GM23338 (cell line): Measurements from ENCODE around the gene GNAT1. TPM values are rescaled to one million over a fixed set of nuclear protein-coding genes. Genes with fewer than 3 reads are reported as not detected.

Experiments used
- ATAC-seq: fragments of 200-7000 bp; cut with Tn5 transposase; 3 replicates; pipeline ENCODE4 v1.9.1; 2020
- DNase-seq: peaks from one replicate; pipeline ENCODE4 v3.0.0-alpha.2; 2015; ENCODE audit warnings: low spot score
- H2AFZ ChIP-seq: fragments of 200-600 bp; sonication (generic); 2 replicates; pipeline ENCODE4 v1.8.0; 2016; ENCODE audit warnings: antibody characterized with exemption, mild to moderate bottlenecking, moderate library complexity
- H3F3A ChIP-seq: fragments of 200-600 bp; sonication (generic); replicated peaks from 2 replicates; pipeline ENCODE4 v1.8.0; 2017; ENCODE audit warnings: antibody characterized with exemption, mixed run types, low read depth
- H3K27ac ChIP-seq: fragments of 200-600 bp; sonication (generic); 2 replicates; pipeline ENCODE4 v1.6.1; 2016; ENCODE audit warnings: low read depth
- H3K27me3 ChIP-seq: fragments of 200-600 bp; sonication (generic); 2 replicates; pipeline ENCODE4 v1.8.0; 2016; ENCODE audit warnings: mild to moderate bottlenecking, mixed run types, moderate library complexity; ENCODE audit not compliant: insufficient read depth
- H3K36me3 ChIP-seq: fragments of 200-600 bp; sonication (generic); 2 replicates; pipeline ENCODE4 v1.8.0; 2016; ENCODE audit warnings: mild to moderate bottlenecking; ENCODE audit not compliant: insufficient read depth
- H3K4me1 ChIP-seq: fragments of 200-600 bp; sonication (generic); 2 replicates; pipeline ENCODE4 v1.8.0; 2016; ENCODE audit warnings: mild to moderate bottlenecking, moderate library complexity; ENCODE audit not compliant: insufficient read depth
- H3K4me2 ChIP-seq: fragments of 200-600 bp; sonication (generic); 2 replicates; pipeline ENCODE4 v1.7.1; 2017; ENCODE audit warnings: mixed run types
- H3K4me3 ChIP-seq: fragments of 200-600 bp; sonication (generic); 2 replicates; pipeline ENCODE4 v1.6.1; 2016; ENCODE audit warnings: mixed run types
- H3K79me2 ChIP-seq: fragments of 200-600 bp; sonication (generic); replicated peaks from 2 replicates; pipeline ENCODE4 v1.8.0; 2017; ENCODE audit warnings: mild to moderate bottlenecking; ENCODE audit not compliant: insufficient read depth
- H3K9me2 ChIP-seq: fragments of 200-600 bp; sonication (generic); 2 replicates; pipeline ENCODE4 v1.8.0; 2017; ENCODE audit not compliant: insufficient read depth
- H4K20me1 ChIP-seq: fragments of 200-600 bp; sonication (generic); replicated peaks from 2 replicates; pipeline ENCODE4 v1.8.0; 2017; ENCODE audit warnings: mild to moderate bottlenecking; ENCODE audit not compliant: insufficient read depth
- H3K27ac Mint-ChIP-seq: 2 replicates; pipeline ENCODE4 v1.8.0; 2020; ENCODE audit warnings: inconsistent platforms, mild to moderate bottlenecking, moderate library complexity, mixed read lengths
- H3K27me3 Mint-ChIP-seq: 3 replicates; pipeline ENCODE4 v1.8.0; 2022; ENCODE audit warnings: low read depth, mild to moderate bottlenecking, moderate library complexity, mixed read lengths, inconsistent platforms; ENCODE audit not compliant: insufficient read depth, poor library complexity
- H3K36me3 Mint-ChIP-seq: 3 replicates; pipeline ENCODE4 v1.8.0; 2021; ENCODE audit warnings: low read depth, mild to moderate bottlenecking, inconsistent platforms, moderate library complexity, mixed read lengths
- H3K4me1 Mint-ChIP-seq: 3 replicates; pipeline ENCODE4 v1.8.0; 2020; ENCODE audit warnings: mild to moderate bottlenecking, inconsistent platforms, mixed read lengths
- H3K4me3 Mint-ChIP-seq: 3 replicates; pipeline ENCODE4 v1.8.0; 2021; ENCODE audit warnings: moderate library complexity, mild to moderate bottlenecking, inconsistent platforms, mixed read lengths
- H3K9me3 Mint-ChIP-seq: 3 replicates; pipeline ENCODE4 v1.8.0; 2020; ENCODE audit warnings: moderate library complexity, mild to moderate bottlenecking, inconsistent platforms, mixed read lengths
- CREB1 ChIP-seq: fragments of 250-450 bp; sonication (Bioruptor Pico); IDR thresholded peaks from 2 replicates; pipeline ENCODE4 v1.5.0; 2020; ENCODE audit warnings: low read depth, mild to moderate bottlenecking, moderate library complexity
- ETS1 ChIP-seq: IDR thresholded peaks from 2 replicates; pipeline ENCODE4 v1.6.1; 2016; ENCODE audit warnings: antibody characterized with exemption
- EZH2 ChIP-seq: fragments of 200-600 bp; sonication (generic); IDR thresholded peaks from one replicate; pipeline ENCODE4 v1.8.0; 2017; ENCODE audit warnings: antibody characterized with exemption, mild to moderate bottlenecking, low read depth; ENCODE audit not compliant: unreplicated experiment
- EZH2phosphoT487 ChIP-seq: fragments of 200-600 bp; sonication (generic); IDR thresholded peaks from one replicate; pipeline ENCODE4 v1.8.1; 2018; ENCODE audit warnings: antibody characterized with exemption; ENCODE audit not compliant: unreplicated experiment
- JUNB ChIP-seq: IDR thresholded peaks from one replicate; pipeline ENCODE4 v1.6.1; 2016; ENCODE audit warnings: antibody characterized with exemption; ENCODE audit not compliant: unreplicated experiment
- NANOG ChIP-seq: IDR thresholded peaks from 2 replicates; pipeline ENCODE4 v1.6.1; 2016; ENCODE audit warnings: antibody characterized with exemption, borderline replicate concordance
- POLR2AphosphoS5 ChIP-seq: IDR thresholded peaks from 2 replicates; pipeline ENCODE4 v1.6.1; 2016; ENCODE audit warnings: antibody characterized with exemption, low read depth
- STAT1 ChIP-seq: IDR thresholded peaks from one replicate; pipeline ENCODE4 v1.6.1; 2016; ENCODE audit warnings: antibody characterized with exemption; ENCODE audit not compliant: unreplicated experiment
- ZNF114 ChIP-seq: fragments of 250-450 bp; sonication (Bioruptor Pico); IDR thresholded peaks from 2 replicates; pipeline ENCODE4 v1.5.0; 2020; ENCODE audit warnings: mild to moderate bottlenecking, moderate library complexity
- ZNF331 ChIP-seq: fragments of 250-450 bp; sonication (Bioruptor Pico); IDR thresholded peaks from 2 replicates; pipeline ENCODE4 v1.5.0; 2020; ENCODE audit warnings: low read depth, mild to moderate bottlenecking, moderate library complexity
- ZNF462 ChIP-seq: fragments of 250-450 bp; sonication (Bioruptor Pico); IDR thresholded peaks from 2 replicates; pipeline ENCODE4 v1.5.0; 2020; ENCODE audit warnings: mild to moderate bottlenecking, moderate library complexity
- polyA plus RNA-seq: library from polyadenylated mRNA; unstranded; fragments of >200 nt; fragmentation: Nextera tagmentation; extraction: Ambion mirVana; gene quantifications from 2 replicates; pipeline ENCODE4 v1.2.1, GENCODE V29; 2016
- total RNA-seq: library from RNA; depleted of rRNA; stranded (reverse); fragments of >200 nt; shearing (Covaris generic); gene quantifications from 2 replicates; pipeline ENCODE4 v1.2.3, GENCODE V29; 2014
- TF ChIP-seq, protein P1 (sequence below): IDR thresholded peaks from one replicate; pipeline ENCODE4 v1.6.1; 2018; ENCODE audit warnings: antibody characterized with exemption; ENCODE audit not compliant: unreplicated experiment
- TF ChIP-seq, protein P2 (sequence below), 2 experiments: fragments of 200-600 bp in 1 of 2; sonication (generic) in 1 of 2; conservative IDR thresholded peaks; 2 replicates each; pipeline versions ENCODE4 v1.5.1 to v1.6.1; 2016 to 2017; ENCODE audit warnings: antibody characterized with exemption in 2 of 2, low read depth in 2 of 2, mild to moderate bottlenecking in 2 of 2, moderate library complexity in 1 of 2

Gene GNAT1
- total and polyA plus RNA-seq, 2 experiments from 2014 or later = not detected

GRCh38 chr3:50182533-50183099, 8.8 kb upstream of the GNAT1 start:
- Histone ChIP-seq H2AFZ (no peak overlapping the region), H3K36me3 (no peaks in the 10 kb centered on the region; the same call in 1 of the 2 replicates), H3F3A (peaks cover 8% of the 10 kb centered on the region; the same call in 1 of the 2 replicates), H4K20me1 (peaks cover 5% of the 10 kb centered on the region; the same call in 1 of the 2 replicates), H3K79me2 (no peaks in the 10 kb centered on the region), H3K4me1 (no peaks in the 10 kb centered on the region), H3K4me2 (no peak overlapping the region), H3K4me3 (no peak overlapping the region), H3K27ac (no peak overlapping the region), H3K27me3 (no peaks in the 10 kb centered on the region), H3K9me2 (no peaks in the 10 kb centered on the region)
- no peak overlapping the region for H3K27ac Mint-ChIP-seq
- no peak for DNase-seq
- peaks cover 8% of the 10 kb centered on the region for H3K27me3 Mint-ChIP-seq
- no peaks in the 10 kb centered on the region; the same call in 2 of the 3 replicates for H3K9me3 Mint-ChIP-seq
- no peaks in the 10 kb centered on the region for H3K4me1 Mint-ChIP-seq
- no peak overlapping the region for H3K4me3 Mint-ChIP-seq
- TF ChIP-seq ETS1 = no peak
- TF ChIP-seq EZH2phosphoT487 = no peak
- TF ChIP-seq, protein P1, sequence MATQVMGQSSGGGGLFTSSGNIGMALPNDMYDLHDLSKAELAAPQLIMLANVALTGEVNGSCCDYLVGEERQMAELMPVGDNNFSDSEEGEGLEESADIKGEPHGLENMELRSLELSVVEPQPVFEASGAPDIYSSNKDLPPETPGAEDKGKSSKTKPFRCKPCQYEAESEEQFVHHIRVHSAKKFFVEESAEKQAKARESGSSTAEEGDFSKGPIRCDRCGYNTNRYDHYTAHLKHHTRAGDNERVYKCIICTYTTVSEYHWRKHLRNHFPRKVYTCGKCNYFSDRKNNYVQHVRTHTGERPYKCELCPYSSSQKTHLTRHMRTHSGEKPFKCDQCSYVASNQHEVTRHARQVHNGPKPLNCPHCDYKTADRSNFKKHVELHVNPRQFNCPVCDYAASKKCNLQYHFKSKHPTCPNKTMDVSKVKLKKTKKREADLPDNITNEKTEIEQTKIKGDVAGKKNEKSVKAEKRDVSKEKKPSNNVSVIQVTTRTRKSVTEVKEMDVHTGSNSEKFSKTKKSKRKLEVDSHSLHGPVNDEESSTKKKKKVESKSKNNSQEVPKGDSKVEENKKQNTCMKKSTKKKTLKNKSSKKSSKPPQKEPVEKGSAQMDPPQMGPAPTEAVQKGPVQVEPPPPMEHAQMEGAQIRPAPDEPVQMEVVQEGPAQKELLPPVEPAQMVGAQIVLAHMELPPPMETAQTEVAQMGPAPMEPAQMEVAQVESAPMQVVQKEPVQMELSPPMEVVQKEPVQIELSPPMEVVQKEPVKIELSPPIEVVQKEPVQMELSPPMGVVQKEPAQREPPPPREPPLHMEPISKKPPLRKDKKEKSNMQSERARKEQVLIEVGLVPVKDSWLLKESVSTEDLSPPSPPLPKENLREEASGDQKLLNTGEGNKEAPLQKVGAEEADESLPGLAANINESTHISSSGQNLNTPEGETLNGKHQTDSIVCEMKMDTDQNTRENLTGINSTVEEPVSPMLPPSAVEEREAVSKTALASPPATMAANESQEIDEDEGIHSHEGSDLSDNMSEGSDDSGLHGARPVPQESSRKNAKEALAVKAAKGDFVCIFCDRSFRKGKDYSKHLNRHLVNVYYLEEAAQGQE = no peak
- TF ChIP-seq EZH2 = no peak
- no peak for TF ChIP-seq JUNB
- TF ChIP-seq, protein P2, sequence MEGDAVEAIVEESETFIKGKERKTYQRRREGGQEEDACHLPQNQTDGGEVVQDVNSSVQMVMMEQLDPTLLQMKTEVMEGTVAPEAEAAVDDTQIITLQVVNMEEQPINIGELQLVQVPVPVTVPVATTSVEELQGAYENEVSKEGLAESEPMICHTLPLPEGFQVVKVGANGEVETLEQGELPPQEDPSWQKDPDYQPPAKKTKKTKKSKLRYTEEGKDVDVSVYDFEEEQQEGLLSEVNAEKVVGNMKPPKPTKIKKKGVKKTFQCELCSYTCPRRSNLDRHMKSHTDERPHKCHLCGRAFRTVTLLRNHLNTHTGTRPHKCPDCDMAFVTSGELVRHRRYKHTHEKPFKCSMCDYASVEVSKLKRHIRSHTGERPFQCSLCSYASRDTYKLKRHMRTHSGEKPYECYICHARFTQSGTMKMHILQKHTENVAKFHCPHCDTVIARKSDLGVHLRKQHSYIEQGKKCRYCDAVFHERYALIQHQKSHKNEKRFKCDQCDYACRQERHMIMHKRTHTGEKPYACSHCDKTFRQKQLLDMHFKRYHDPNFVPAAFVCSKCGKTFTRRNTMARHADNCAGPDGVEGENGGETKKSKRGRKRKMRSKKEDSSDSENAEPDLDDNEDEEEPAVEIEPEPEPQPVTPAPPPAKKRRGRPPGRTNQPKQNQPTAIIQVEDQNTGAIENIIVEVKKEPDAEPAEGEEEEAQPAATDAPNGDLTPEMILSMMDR (conservative IDR thresholded peaks at IDR 0.05; ENCODE audit: low read depth in 2 of 2) = no peak
- TF ChIP-seq STAT1 = no peak
- TF ChIP-seq NANOG = no peak
- no peak for TF ChIP-seq ZNF462
- TF ChIP-seq POLR2AphosphoS5 = no peak
- TF ChIP-seq CREB1 (CRISPR knock-in tag) = no peak
- no peak for TF ChIP-seq ZNF331 (CRISPR knock-in tag)
- no peak for TF ChIP-seq ZNF114 (CRISPR knock-in tag)
- peaks cover 37% of the 10 kb centered on the region for H3K36me3 Mint-ChIP-seq
- ATAC-seq = no peak
